GM21576 (cell line): ENCODE results near the gene AOPEP.

Source experiments
- ATAC-seq: cut with Tn5 transposase; IDR thresholded peaks from one replicate; pipeline ENCODE4 v1.9.1; 2021; ENCODE audit warnings: mild to moderate bottlenecking, moderate library complexity; ENCODE audit not compliant: unreplicated experiment

AOPEP gene

GRCh38 chr9:95025213-95026147 is 299.0 kb downstream of the AOPEP start:
- ATAC-seq: no peak

- no peak for ATAC-seq
Measured at GRCh38 chr9:95026148-95026524, 299.6 kb downstream of the AOPEP start.

- ATAC-seq: no peak
Measured at GRCh38 chr9:95027914-95028852, 301.7 kb downstream of the AOPEP start.

- no peak for ATAC-seq
Measured at GRCh38 chr9:95028853-95029219, 302.3 kb downstream of the AOPEP start.

- no peak for ATAC-seq
Measured at GRCh38 chr9:95029288-95029687, 302.8 kb downstream of the AOPEP start.

GRCh38 chr9:95029720-95030119 is 303.2 kb downstream of the AOPEP start:
- ATAC-seq: no peak

GRCh38 chr9:95030344-95030743 is 303.8 kb downstream of the AOPEP start:
- ATAC-seq: no peak

GRCh38 chr9:95030920-95031642 is 304.6 kb downstream of the AOPEP start:
- no peak for ATAC-seq

GRCh38 chr9:95031711-95032461 is 305.4 kb downstream of the AOPEP start:
- no peak for ATAC-seq

- ATAC-seq: no peak
Measured at GRCh38 chr9:95032580-95033341, 306.3 kb downstream of the AOPEP start.

GRCh38 chr9:95035846-95036245 is 309.3 kb downstream of the AOPEP start:
- ATAC-seq: no peak

GRCh38 chr9:95036676-95037075 is 310.2 kb downstream of the AOPEP start:
- ATAC-seq: no peak

GRCh38 chr9:95037789-95038521 is 311.5 kb downstream of the AOPEP start:
- ATAC-seq: no peak

- no peak for ATAC-seq
Measured at GRCh38 chr9:95038666-95039065, 312.2 kb downstream of the AOPEP start.

GRCh38 chr9:95040106-95040505 is 313.6 kb downstream of the AOPEP start:
- ATAC-seq: no peak

GRCh38 chr9:95043826-95044225 is 317.3 kb downstream of the AOPEP start:
- no peak for ATAC-seq

- no peak for ATAC-seq
Measured at GRCh38 chr9:95044731-95045508, 318.4 kb downstream of the AOPEP start.

- no peak for ATAC-seq
Measured at GRCh38 chr9:95045751-95046150, 319.3 kb downstream of the AOPEP start.
